ENCODE results near the gene CCDC106.

GRCh38 chr19:55658846-55659459 is 10.9 kb downstream of the CCDC106 start:
- TF ChIP-seq TAF1 (IDR thresholded peaks at IDR 0.05; ENCODE audit: low read depth, low read length): no peak
- no peak for TF ChIP-seq POLR2AphosphoS5 (IDR thresholded peaks at IDR 0.05; ENCODE audit: low read depth, low read length)
- no peak for TF ChIP-seq POLR2A (IDR thresholded peaks at IDR 0.05; ENCODE audit: low read depth, low read length)

Data from GM12891 (cell line).